GM18873 (cell line): ENCODE results near the gene CXXC5.

Source experiments
- ATAC-seq: cut with Tn5 transposase; IDR thresholded peaks from one replicate; pipeline ENCODE4 v1.9.1; 2021; ENCODE audit warnings: mild to moderate bottlenecking, moderate library complexity, moderate number of reproducible peaks; ENCODE audit not compliant: unreplicated experiment, low FRiP score

The CXXC5 gene

DNA sequence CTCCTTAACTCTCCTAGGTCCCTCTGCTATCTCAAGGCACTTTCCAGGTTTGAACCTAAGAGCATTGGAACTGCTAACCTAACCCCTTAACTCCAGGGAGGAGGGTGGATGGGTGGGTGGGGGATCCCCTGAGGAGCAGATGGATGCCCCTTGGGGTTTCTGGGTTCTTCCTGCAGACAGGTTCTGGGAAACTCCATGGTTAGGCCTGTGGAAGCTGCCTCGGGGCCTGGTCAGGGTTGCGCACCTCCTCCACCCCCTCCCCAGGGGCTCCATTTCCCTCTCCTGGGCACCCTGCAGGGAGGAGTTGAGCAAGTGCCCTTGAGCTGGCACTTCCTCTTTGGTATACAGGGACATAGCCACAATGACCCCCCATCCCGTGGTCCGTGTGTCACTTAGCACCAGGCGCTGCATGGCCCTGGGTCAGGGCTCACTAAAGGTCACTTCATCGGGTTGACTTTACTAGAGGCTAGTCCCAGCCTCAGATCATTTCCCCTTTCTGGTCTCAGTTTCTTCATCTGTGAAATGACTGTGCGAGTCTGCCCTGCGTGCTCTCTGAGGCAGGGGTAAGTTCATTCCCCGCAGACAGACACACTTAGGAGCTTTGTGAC, 16.0 kb downstream of the CXXC5 start:
- ATAC-seq = peak; percentile 55

- ATAC-seq = no peak
Measured at GRCh38 chr5:139664727-139665351, 16.7 kb downstream of the CXXC5 start.

DNA sequence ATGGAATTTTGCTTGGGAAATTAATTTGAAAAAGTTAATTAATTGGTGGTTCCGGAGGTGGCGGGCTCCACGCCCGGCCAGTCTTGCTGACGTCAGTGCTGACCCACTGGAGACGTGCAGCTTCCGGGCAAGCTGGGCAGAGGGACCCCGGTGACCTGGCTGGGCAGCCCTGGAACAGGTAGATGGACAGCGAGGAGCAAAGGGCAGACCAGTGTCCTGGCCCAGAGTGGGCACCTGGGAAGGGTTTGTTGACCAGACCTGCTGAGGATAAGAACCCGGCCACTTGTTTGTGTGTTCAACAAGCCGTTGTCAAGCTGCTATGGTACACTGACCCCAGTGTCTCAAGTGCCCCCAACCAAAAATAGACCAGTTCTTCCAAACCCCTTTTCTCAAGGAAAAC, 17.5 kb downstream of the CXXC5 start:
- ATAC-seq = no peak

DNA sequence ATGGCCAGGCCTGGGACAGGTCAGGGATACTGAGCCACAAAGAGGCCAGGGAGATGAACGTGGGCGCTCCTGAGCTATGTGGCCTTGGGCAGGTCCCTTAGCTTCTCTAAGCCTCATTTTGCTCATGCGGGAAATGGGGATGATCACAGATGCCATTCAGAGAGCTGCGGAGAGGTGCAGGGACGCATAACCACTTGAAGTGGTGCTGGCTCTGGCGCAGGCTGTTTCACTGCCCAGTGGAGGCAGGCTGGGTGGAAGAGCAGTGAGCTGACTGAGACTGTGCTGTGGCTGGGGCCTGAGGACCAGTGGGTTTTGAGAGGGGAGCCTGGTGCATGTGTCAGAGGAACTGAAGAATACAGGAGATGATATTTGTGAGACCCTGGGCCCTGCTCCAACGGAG, 18.4 kb downstream of the CXXC5 start:
- ATAC-seq = no peak

GRCh38 chr5:139667001-139667729, 19.0 kb downstream of the CXXC5 start:
- ATAC-seq = no peak

GRCh38 chr5:139667730-139668063, 19.5 kb downstream of the CXXC5 start:
- no peak for ATAC-seq

DNA sequence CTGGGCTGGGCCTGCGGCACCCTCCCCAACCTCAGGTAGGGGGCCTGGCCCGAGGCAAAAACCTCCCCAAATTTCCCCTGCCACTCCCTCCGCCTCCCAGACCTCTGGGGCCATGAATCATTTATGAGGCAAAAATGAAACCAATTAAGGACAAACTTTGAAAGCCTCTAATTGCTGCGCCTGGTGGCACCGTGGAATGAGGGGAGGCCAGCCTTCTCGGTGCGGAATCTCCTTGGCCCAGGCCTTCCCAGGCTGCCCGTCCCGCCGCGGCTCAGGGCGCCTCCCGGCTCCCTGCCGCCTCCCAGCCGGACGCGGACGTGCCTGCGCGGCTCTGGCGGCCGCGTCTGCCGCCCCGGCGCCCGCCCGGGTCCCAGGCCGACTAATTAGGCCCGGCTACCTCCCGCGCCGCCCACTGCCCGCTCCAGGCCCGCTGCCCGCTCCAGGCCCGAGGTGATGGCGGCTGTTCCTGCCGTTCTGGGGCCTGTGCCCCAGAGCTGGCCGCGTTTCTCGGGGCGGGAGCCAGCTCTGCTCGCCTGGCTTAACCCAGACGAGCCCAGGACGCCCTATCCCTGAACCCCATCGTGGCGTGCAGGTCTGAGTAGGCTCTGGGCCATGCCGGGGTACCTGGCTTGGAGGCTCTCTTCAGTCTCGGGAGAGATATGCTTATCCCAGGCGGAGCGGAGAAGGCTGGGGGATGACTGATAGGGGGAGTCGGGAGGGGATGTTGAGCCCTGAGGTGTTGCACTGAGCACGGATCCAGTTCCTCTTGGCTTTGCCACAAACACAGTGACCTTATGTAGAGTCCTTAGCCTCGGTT, 20.1 kb downstream of the CXXC5 start:
- ATAC-seq = no peak

- ATAC-seq = no peak
Measured at GRCh38 chr5:139668924-139669661, 20.9 kb downstream of the CXXC5 start.

DNA sequence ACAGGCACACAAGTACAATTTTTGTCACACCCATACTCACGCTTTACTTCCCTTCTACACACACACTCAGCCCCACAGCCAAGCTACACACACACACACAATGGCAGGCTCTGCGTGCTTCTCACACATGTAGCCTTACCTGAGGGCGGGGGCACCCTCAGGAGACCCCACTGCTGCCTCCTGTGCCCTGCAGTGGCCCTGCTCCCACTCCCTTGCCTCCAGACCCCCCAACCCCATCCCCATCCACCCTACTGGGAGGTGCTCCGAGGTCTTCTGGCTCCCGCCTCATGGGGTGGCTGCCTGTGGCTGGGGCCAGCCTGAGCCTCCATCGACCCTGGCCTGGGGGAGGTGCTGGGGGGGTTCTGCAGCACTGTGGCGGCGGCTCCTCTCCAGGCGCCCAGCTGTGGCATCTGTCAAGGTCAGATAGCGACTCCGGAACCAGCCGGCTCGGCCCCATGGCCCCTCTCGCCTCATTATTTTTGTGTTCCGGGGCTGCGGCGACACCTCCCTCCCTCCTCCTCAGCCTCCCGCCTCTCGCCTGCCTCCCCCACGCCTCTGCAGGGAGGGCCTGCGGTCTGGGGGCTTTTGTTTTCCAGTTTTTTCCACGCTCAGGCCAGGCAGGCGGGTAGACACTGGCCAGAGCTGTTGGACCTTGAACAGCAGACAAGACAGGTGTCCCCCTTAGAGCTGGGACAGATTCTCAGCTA, 21.7 kb downstream of the CXXC5 start:
- ATAC-seq = no peak

DNA sequence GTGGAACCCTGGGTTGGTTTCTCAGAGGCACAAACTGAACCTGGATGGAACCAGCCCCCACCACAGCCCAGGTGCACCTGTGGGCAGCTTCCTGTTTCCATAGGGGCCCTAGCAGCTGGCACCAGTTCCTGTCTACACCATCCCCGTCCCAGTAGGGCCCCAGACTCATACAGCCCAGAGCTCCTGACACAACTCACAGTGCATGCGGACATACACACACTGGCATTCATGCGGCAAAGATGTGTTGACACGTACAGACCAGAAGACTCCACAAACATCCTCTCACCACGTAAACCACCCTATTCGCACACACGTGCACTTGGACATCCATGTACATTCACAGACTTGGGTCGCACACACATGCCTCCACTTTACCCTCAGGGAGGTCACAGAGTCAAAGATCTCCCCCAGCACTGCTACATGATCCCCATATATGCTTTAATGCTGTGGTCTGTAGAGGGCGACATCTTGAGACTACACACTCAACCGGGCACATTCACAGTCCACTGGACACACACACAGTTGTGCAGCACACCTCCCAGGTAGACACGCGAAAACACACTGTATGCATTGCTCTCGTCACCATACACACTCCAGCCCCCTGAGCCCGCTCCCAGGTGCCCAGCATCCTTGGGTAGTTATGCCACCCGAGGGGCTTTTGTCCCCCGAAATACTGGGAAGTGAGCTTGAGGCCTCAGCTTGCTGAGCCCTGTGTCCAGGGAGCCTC, 22.4 kb downstream of the CXXC5 start:
- ATAC-seq = peak; percentile 54

- ATAC-seq = no peak
Measured at GRCh38 chr5:139671096-139671841, 23.1 kb downstream of the CXXC5 start.

DNA sequence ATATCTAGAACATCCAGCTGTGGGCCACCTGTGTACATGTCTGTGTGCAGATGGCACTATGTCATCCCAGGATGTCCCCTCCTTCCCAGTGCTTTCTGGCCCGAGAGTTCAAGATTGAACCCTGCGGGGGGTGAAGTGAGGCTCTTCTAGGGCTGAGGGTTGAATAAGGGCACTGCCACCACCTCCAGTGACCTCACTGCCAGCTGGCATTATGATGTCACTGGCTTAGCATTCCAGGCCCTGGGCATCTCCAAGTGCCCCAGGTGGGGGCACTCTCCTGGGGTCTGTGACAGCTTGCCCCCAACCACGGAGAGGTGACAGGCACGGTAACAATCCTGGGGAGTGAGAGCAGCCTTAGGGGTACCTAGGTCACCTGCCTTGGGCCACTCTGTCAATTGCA, 27.1 kb downstream of the CXXC5 start:
- ATAC-seq = no peak

GRCh38 chr5:139675825-139676224, 27.7 kb downstream of the CXXC5 start:
- no peak for ATAC-seq

- ATAC-seq = no peak
Measured at GRCh38 chr5:139676406-139676805, 28.3 kb downstream of the CXXC5 start.

GRCh38 chr5:139676951-139677735, 29.0 kb downstream of the CXXC5 start:
- no peak for ATAC-seq

GRCh38 chr5:139677736-139678613, 29.8 kb downstream of the CXXC5 start:
- ATAC-seq = no peak
